K562 (cell line): ENCODE results near the gene TRIM65. TPM values are rescaled to one million over a fixed set of nuclear protein-coding genes. Genes with fewer than 3 reads are reported as not detected.
A peak's percentile ranks its signal among the peaks of the same experiment; 100 is the strongest.

ENCODE experiments used
- HDGF ChIP-seq: fragments of 450-650 bp; IDR thresholded peaks from 2 replicates; pipeline ENCODE4 v1.6.1; 2016
- PHB2 ChIP-seq: fragments of 450-650 bp; IDR thresholded peaks from 2 replicates; pipeline ENCODE4 v1.6.1; 2017; ENCODE audit warnings: low read depth
- REST ChIP-seq, 2 experiments: fragments of 450-650 bp; formaldehyde crosslinking in 1 of 2; IDR thresholded peaks; 2 replicates each; pipeline versions ENCODE4 v1.4.0 to v1.6.1; 2014 to 2020; ENCODE audit warnings: mild to moderate bottlenecking in 2 of 2, borderline replicate concordance in 1 of 2, low read depth in 1 of 2
- SNRNP70 ChIP-seq: fragments of 200-400 bp; formaldehyde crosslinking; optimal IDR thresholded peaks from 2 replicates; pipeline ENCODE3; 2017; ENCODE audit warnings: low read depth, low read length
- ZNF232 ChIP-seq: sonication (generic); formaldehyde crosslinking; IDR thresholded peaks from 2 replicates; pipeline ENCODE4 v1.8.0; 2022; ENCODE audit warnings: mild to moderate bottlenecking, missing genetic modification reagents
- ZNF318 ChIP-seq, 2 experiments: fragments of 450-650 bp; IDR thresholded peaks; 2 replicates each; pipeline ENCODE4 v1.6.1; 2016; ENCODE audit warnings: mild to moderate bottlenecking in 2 of 2, borderline replicate concordance in 1 of 2, low read depth in 1 of 2, moderate library complexity in 1 of 2
- ZNF449 ChIP-seq: fragments of 250-450 bp; sonication (Bioruptor Pico); IDR thresholded peaks from 2 replicates; pipeline ENCODE4 v1.8.0; 2022; ENCODE audit warnings: moderate library complexity, mild to moderate bottlenecking, inconsistent platforms
- polyA plus RNA-seq, 8 experiments: library from polyadenylated mRNA; depleted of rRNA in 4 of 8; stranded (reverse) in 5 of 8; unstranded in 3 of 8; fragments of >200 nt; fragmentation: Nextera tagmentation in 2 of 8; fragmentation: Illumina TruSeq in 1 of 8; extraction: Ambion mirVana in 2 of 8; extraction: Trizol in 1 of 8; gene quantifications; 2 replicates each; pipeline versions ENCODE4 v1.2.1 to v1.2.3, GENCODE V29; 2011 to 2014; ENCODE audit warnings: inconsistent platforms in 1 of 8, missing spikeins in 1 of 8
- total RNA-seq, 7 experiments: library from RNA; depleted of rRNA in 6 of 7; stranded (reverse); fragments of >200 nt in 6 of 7; fragmentation: Illumina TruSeq in 2 of 7; extraction: Trizol in 2 of 7; gene quantifications; 2 replicates each; pipeline versions ENCODE4 v1.2.1 to v1.2.3, GENCODE V29; 2011 to 2021; ENCODE audit warnings: low replicate concordance in 1 of 7

TRIM65 gene
- total and polyA plus RNA-seq, 9 of the 15 experiments (the other 6 are each of a cell fraction or from before 2014, with no cell fraction given): 2.8 to 45.7 (median 22.9) TPM

GRCh38 chr17:75904749-75905521 lies 8.2 kb upstream of the TRIM65 start, which contains the start of gene MRPL38 (continued):
- no peak for TF ChIP-seq ZNF318 (IDR thresholded peaks at IDR 0.05; ENCODE audit: borderline replicate concordance in 1 of 2, low read depth in 1 of 2)
- no peak for TF ChIP-seq ZNF232 (CRISPR knock-in tag)
- TF ChIP-seq REST (IDR thresholded peaks at IDR 0.05; ENCODE audit: borderline replicate concordance): peak; percentile 96
- peak; percentile 74; the same call in 1 of the 2 replicates for TF ChIP-seq REST (CRISPR knock-in tag; IDR thresholded peaks at IDR 0.05; ENCODE audit: low read depth)
- no peak for TF ChIP-seq HDGF
- no peak for TF ChIP-seq SNRNP70
- no peak for TF ChIP-seq PHB2
- no peak for TF ChIP-seq ZNF449
